Prostate gland (tissue), 2 donors: ENCODE data around the gene OGDH. TPM values are rescaled to one million over a fixed set of nuclear protein-coding genes. Genes with fewer than 3 reads are reported as not detected.

Experiments
- DNase-seq: peaks from one replicate; pipeline ENCODE4 v3.0.0-alpha.2; 2019; ENCODE audit warnings: low spot score
- H3K27ac ChIP-seq, 2 donors: fragments of 200-600 bp; sonication (generic); 2 replicates each; pipeline ENCODE4 v1.5.1; 2017 to 2019
- H3K27me3 ChIP-seq: fragments of 200-600 bp; sonication (generic); replicated peaks from 2 replicates; pipeline ENCODE4 v1.5.1; 2019; ENCODE audit not compliant: insufficient read depth
- H3K36me3 ChIP-seq, 2 donors: fragments of 200-600 bp; sonication (generic); 1 replicate in 1 of 2; 2 replicates in 1 of 2; pipeline versions ENCODE4 v1.5.1 to v1.8.1; 2017 to 2019
- H3K4me1 ChIP-seq: fragments of 200-600 bp; sonication (generic); replicated peaks from 2 replicates; pipeline ENCODE4 v1.5.1; 2019
- H3K4me3 ChIP-seq, 2 donors: fragments of 200-600 bp; sonication (generic); 2 replicates each; pipeline ENCODE4 v1.5.1; 2017 to 2019
- H3K9me3 ChIP-seq: fragments of 200-600 bp; sonication (generic); 2 replicates; pipeline ENCODE4 v1.5.1; 2017
- POLR2A ChIP-seq: fragments of 450-650 bp; IDR thresholded peaks from one replicate; pipeline ENCODE4 v1.6.1; 2016; ENCODE audit warnings: antibody characterized with exemption, mild to moderate bottlenecking
- POLR2AphosphoS5 ChIP-seq: sonication (generic); formaldehyde crosslinking; IDR thresholded peaks from one replicate; pipeline ENCODE4 v1.6.1; 2017; ENCODE audit warnings: antibody characterized with exemption
- WGBS: methylation state at CpG from one replicate; pipeline ENCODE4 v1.1.5; 2018; 5-methylcytosine and 5-hydroxymethylcytosine counted together
- intact Hi-C: fragments of 100-400 bp; cut with DNase I; formaldehyde crosslinking; loops from one replicate; pipeline ENCODE4 v1.14.2; 2022
- total RNA-seq, 2 donors: library from RNA; depleted of rRNA; stranded (reverse); fragments of >200 nt; gene quantifications; one replicate each; pipeline ENCODE4 v1.1.0, GENCODE V29; 2016
- TF ChIP-seq, protein P1 (sequence below), 4 experiments: fragments of 200-600 bp in 2 of 4; fragments of 450-650 bp in 2 of 4; sonication (generic) in 2 of 4; IDR thresholded peaks; 1 replicate in 3 of 4; 2 replicates in 1 of 4; pipeline ENCODE4 v1.5.1; 2016 to 2019; ENCODE audit warnings: antibody characterized with exemption in 4 of 4, mild to moderate bottlenecking in 2 of 4, moderate library complexity in 2 of 4

Gene OGDH
- total RNA-seq, 2 donors from 2014 or later: 70.4 to 96.9 TPM

DNA sequence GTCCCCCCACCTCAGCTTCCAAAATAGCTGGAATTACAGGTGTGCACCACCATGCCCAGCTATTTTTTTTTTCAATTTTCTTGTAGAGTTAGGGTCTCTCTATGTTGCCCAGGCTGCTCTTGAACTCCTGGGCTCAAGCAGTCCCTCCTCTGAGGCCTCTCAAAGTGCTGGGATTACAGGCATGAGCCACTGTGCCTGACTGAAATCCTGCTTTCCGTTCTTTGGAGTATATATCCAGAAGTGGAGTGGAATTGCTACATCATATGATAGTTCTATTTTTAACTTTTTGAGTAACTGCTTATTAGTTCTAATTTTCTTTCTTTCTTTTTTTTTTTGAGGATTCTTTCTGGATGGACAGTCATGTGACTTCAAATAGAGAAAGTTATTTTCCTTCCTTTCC lies 79.3 kb downstream of the OGDH start:
- no peak overlapping the region for H3K27ac ChIP-seq
- H3K9me3 ChIP-seq: no peaks in the 10 kb centered on the region
- H3K27me3 ChIP-seq: no peaks in the 10 kb centered on the region
- WGBS: 79% methylated on average over 1 of the region's 1 CpG
- H3K36me3 ChIP-seq: no peaks in the 10 kb centered on the region
- DNase-seq: no peak
- TF ChIP-seq POLR2AphosphoS5 (no peak), POLR2A (no peak)
- TF ChIP-seq, protein P1, sequence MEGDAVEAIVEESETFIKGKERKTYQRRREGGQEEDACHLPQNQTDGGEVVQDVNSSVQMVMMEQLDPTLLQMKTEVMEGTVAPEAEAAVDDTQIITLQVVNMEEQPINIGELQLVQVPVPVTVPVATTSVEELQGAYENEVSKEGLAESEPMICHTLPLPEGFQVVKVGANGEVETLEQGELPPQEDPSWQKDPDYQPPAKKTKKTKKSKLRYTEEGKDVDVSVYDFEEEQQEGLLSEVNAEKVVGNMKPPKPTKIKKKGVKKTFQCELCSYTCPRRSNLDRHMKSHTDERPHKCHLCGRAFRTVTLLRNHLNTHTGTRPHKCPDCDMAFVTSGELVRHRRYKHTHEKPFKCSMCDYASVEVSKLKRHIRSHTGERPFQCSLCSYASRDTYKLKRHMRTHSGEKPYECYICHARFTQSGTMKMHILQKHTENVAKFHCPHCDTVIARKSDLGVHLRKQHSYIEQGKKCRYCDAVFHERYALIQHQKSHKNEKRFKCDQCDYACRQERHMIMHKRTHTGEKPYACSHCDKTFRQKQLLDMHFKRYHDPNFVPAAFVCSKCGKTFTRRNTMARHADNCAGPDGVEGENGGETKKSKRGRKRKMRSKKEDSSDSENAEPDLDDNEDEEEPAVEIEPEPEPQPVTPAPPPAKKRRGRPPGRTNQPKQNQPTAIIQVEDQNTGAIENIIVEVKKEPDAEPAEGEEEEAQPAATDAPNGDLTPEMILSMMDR (IDR thresholded peaks at IDR 0.05): no peak
- H3K4me3 ChIP-seq: no peak overlapping the region
- intact Hi-C loops: no loop called here
- H3K4me1 ChIP-seq: no peaks in the 10 kb centered on the region

DNA sequence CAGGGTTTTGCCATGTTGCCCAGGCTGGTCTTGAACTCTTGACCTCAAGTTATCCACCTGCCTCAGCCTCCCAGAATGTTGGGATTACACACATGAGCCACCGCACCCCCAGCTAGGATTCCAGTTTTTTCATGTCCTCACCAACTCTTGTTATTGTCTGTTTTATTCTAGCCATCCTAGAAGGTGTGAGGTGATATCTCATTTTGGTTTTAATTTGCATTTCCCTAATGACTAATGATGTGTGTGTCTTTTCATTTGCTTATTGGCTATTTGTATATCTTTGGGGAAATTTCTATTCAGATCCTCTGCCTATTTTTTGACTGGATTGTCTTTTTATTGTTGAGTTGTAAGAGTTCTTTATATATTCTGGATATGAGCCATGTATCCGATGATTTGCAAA lies 83.0 kb downstream of the OGDH start:
- DNase-seq: no peak
- WGBS: 93% methylated on average over 2 of the region's 2 CpGs
- H3K4me3 ChIP-seq: no peak overlapping the region
- H3K36me3 ChIP-seq: no peaks in the 10 kb centered on the region
- H3K4me1 ChIP-seq: no peaks in the 10 kb centered on the region
- TF ChIP-seq, protein P1 (IDR thresholded peaks at IDR 0.05): no peak
- TF ChIP-seq POLR2A (no peak), POLR2AphosphoS5 (no peak)
- no peaks in the 10 kb centered on the region for H3K27me3 ChIP-seq
- intact Hi-C loops: no loop called here
- H3K27ac ChIP-seq: no peak overlapping the region
- no peaks in the 10 kb centered on the region for H3K9me3 ChIP-seq

DNA sequence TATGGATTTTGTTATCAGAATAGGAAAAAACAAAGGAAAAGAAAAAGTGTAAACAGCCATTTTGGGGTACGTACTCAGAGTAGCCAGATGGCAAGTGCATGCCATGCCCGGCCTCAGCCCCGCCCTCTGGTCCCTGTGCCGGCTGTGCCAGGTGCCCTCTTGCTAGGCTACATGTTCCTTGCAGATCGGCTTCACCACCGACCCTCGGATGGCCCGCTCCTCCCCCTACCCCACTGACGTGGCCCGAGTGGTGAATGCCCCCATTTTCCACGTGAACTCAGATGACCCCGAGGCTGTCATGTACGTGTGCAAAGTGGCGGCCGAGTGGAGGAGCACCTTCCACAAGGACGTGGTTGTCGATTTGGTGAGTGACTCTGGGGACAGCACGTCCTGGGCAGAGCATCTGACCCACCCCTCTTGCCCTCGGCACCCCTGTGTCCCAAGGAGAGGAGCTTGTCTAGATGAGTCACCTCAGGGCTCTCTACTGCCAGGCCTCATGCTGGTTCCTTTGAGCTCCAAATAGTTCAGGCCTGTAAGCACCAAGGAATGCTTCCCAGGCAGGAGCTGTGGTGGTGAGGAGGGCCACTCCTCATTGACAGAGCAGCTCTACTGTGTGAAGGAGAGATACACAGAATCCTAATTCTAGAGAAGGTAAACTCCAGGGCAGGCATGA lies 87.3 kb downstream of the OGDH start:
- H3K4me3 ChIP-seq: no peak overlapping the region
- intact Hi-C loops: no loop called here
- TF ChIP-seq, protein P1 (IDR thresholded peaks at IDR 0.05): no peak
- TF ChIP-seq POLR2AphosphoS5 (no peak), POLR2A (no peak)
- H3K36me3 ChIP-seq: peaks cover 12 to 16% of the 10 kb centered on the region in 2 donors
- no peaks in the 10 kb centered on the region for H3K9me3 ChIP-seq
- H3K27me3 ChIP-seq: no peaks in the 10 kb centered on the region
- no peak overlapping the region for H3K27ac ChIP-seq
- 95% methylated on average over 19 of the region's 19 CpGs for WGBS
- no peak for DNase-seq
- no peaks in the 10 kb centered on the region for H3K4me1 ChIP-seq

DNA sequence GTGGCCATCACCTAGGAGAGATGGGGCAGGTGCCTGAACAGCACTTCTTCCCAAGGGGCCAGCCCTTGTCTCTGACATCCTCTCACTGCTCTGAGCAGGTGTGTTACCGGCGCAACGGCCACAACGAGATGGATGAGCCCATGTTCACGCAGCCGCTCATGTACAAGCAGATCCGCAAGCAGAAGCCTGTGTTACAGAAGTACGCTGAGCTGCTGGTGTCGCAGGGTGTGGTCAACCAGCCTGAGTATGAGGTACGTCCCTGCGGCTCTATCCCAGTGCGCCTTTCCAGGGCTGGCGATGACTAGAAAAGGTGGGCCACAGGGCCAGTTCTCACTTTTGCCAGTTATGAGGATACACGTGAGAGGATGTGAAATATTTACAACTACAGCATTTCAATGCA lies 87.9 kb downstream of the OGDH start:
- WGBS: 96% methylated on average over 14 of the region's 14 CpGs
- TF ChIP-seq, protein P1 (IDR thresholded peaks at IDR 0.05): no peak
- TF ChIP-seq POLR2A: no peak
- no peak for TF ChIP-seq POLR2AphosphoS5
- intact Hi-C loops: no loop called here
- H3K27me3 ChIP-seq: no peaks in the 10 kb centered on the region
- DNase-seq: no peak
- H3K4me3 ChIP-seq: no peak overlapping the region
- no peak overlapping the region for H3K27ac ChIP-seq
- H3K9me3 ChIP-seq: no peaks in the 10 kb centered on the region
- peaks cover 12 to 16% of the 10 kb centered on the region in 2 donors for H3K36me3 ChIP-seq
- H3K4me1 ChIP-seq: no peaks in the 10 kb centered on the region

DNA sequence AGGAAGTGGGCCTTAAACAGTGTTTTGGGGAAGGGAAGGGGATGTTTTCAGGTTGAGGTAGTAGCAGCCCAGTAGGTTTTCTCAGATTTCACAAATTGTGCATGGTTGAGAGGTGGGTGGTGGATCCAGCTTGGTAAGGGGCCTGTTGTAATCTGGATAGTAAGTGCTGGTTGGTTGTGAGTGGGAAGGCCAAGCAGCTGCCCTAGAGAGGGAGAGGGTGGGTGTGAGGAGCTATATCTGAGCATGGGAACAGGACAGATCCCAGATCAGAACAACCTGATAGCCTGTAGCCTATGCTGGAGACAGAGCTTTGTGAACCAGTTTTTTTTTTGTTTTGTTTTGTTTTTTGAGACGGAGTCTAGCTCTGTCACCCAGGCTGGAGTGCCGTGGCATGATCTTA lies 88.3 kb downstream of the OGDH start:
- peaks cover 12 to 18% of the 10 kb centered on the region in 2 donors for H3K36me3 ChIP-seq
- DNase-seq: no peak
- no peaks in the 10 kb centered on the region for H3K9me3 ChIP-seq
- no peak overlapping the region for H3K27ac ChIP-seq
- no peaks in the 10 kb centered on the region for H3K27me3 ChIP-seq
- intact Hi-C loops: no loop called here
- H3K4me1 ChIP-seq: no peaks in the 10 kb centered on the region
- TF ChIP-seq POLR2AphosphoS5: no peak
- TF ChIP-seq, protein P1 (IDR thresholded peaks at IDR 0.05): no peak
- TF ChIP-seq POLR2A: no peak
- WGBS: 91% methylated on average over 2 of the region's 2 CpGs
- H3K4me3 ChIP-seq: no peak overlapping the region
